Epithelial cell of esophagus (primary cell): Measurements from ENCODE around the gene GTPBP2.
A peak's percentile ranks its signal among the peaks of the same experiment; 100 is the strongest.
"Not testable (repeated sequence)": the region's sequence is repeated elsewhere in the genome, so short reads cannot be mapped to it uniquely, and the experiment has no call there.

Source experiments
- DNase-seq: peaks from one replicate; pipeline ENCODE4 v3.0.0; 2010; ENCODE audit warnings: low read depth
- H3K4me3 ChIP-seq: 2 replicates; pipeline ENCODE4 v1.5.1; 2011; ENCODE audit warnings: mild to moderate bottlenecking, low read length, control low read depth
- CTCF ChIP-seq: IDR thresholded peaks from 2 replicates; pipeline ENCODE4 v1.5.1; 2011; ENCODE audit warnings: low read depth, mild to moderate bottlenecking, low read length, control low read depth, inconsistent platforms; ENCODE audit not compliant: insufficient read depth; ENCODE audit errors: missing control alignments

The GTPBP2 gene

DNA sequence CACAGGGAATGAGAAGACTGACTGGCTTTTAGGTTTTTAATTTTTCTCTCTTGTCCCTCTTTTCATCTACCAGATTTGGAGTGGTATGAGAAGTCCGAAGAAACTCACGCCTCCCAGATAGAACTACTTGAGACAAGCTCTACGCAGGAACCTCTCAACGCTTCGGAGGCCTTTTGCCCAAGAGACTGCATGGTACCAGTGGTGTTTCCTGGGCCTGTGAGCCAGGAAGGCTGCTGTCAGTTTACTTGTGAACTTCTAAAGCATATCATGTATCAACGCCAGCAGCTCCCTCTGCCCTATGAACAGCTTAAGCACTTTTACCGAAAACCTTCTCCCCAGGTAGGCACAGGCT is 7.2 kb upstream of the GTPBP2 start:
- TF ChIP-seq CTCF, result no peak
- DNase-seq, result peak; percentile 21
- peak overlapping the region; percentile 79 for H3K4me3 ChIP-seq

DNA sequence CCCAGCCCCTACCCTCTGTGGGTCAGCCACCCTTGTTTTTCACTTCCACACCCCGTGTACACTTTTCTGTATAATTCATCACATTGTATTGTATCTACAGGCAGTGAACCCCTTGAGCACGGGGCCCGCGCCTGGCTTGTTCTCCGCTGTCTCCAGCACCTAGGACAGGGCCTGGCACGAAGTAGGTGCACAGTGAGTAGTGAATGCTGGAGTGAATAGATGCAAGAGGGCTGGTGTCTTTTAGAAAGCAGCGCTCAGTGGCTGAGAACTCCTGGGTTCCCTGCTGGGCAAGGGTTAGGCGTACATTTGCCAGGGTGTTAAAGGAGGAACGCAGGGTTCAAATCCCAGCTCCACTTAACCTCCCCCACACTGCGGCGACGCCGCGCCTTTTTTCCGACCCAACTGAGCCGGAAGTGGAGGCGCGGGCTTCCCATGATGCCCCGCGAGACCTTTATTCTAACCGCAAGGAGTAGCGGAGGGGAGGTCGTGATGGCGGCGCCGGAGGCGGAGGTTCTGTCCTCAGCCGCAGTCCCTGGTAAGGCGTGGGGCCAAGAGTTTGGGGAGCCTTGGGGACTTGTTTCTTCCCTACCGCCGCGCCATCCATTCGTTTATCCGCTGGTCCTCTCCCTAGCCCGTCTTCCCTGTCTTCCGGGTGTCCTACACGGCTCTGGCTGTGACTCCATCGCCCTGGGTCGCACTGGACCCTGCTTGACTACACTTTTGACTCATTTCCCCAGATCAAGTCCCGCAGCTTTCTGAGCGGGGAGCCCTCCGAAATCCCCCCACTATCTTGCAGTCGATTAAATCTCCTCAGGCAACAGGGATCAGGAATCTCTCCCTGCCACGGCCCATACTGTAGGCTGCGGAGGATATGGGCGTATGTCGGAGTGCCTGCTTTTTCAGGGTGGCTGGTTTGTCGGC is 6.6 kb upstream of the GTPBP2 start, which contains the start of gene MAD2L1BP:
Gene MAD2L1BP (plus strand): TSS at position 454 of the 921 bp plus-strand sequence. CDS start 36 bp downstream, at position 490.
- H3K4me3 ChIP-seq, result peak within 1 kb of the TSS; percentile 79
- DNase-seq, result peak; percentile 61
- TF ChIP-seq CTCF, result no peak

DNA sequence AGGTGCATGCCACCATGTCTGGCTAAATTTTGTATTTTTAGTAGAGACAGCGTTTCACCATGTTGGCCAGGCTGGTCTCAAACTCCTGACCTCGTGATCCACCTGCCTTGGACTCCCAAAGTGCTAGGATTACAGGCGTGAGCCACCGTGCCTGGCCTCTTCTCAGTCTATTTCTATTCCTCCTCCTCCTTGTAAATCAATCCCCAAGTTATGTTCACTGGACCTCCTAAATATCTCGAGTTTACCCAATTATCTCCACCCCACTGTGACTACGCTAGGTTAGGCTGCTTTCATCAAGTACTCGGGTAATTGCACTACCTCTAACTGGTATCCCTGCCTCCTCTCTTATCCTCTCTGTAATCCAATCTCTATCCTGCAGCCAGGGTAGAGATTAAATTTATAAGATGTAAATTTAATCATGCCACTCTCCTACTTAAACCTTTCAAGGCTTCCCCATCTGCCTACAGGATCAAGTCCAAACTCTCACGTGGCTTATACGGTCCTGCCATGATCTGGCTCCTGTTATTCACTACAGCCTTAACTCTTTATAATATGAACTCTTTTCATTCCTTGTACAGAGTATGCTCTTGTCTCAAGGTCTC is 5.7 kb upstream of the GTPBP2 start:
- H3K4me3 ChIP-seq, result no peak overlapping the region
- no peak for DNase-seq
- no peak for TF ChIP-seq CTCF

- DNase-seq, H3K4me3 ChIP-seq: not testable (repeated sequence)
Measured at GRCh38 chr6:43633002-43633401, 3.9 kb upstream of the GTPBP2 start.

GRCh38 chr6:43630980-43631619 is 2.0 kb upstream of the GTPBP2 start:
- H3K4me3 ChIP-seq, result no peak overlapping the region
- DNase-seq, result no peak
- no peak for TF ChIP-seq CTCF

- peak; percentile 98 for DNase-seq
- peak overlapping the region; percentile 82 for H3K4me3 ChIP-seq
Measured at GRCh38 chr6:43629505-43630300, 639 bp upstream of the GTPBP2 start.

More at GRCh38 chr6:43629505-43630300, 639 bp upstream of the GTPBP2 start:
- TF ChIP-seq CTCF, result no peak
